Activated CD8-positive, alpha-beta memory T cell treated with anti-CD3 and anti-CD28 coated beads, Interleukin-2, amount 50 U/mL, for 1 hour (primary cell): Measurements from ENCODE around the gene KIAA1328.
"Not testable (repeated sequence)": the region's sequence is repeated elsewhere in the genome, so short reads cannot be mapped to it uniquely, and the experiment has no call there.

Experiments used
- DNase-seq: peaks from one replicate; pipeline ENCODE4 v3.0.0-alpha.2; 2020; ENCODE audit errors: extremely low read depth

Gene KIAA1328

DNA sequence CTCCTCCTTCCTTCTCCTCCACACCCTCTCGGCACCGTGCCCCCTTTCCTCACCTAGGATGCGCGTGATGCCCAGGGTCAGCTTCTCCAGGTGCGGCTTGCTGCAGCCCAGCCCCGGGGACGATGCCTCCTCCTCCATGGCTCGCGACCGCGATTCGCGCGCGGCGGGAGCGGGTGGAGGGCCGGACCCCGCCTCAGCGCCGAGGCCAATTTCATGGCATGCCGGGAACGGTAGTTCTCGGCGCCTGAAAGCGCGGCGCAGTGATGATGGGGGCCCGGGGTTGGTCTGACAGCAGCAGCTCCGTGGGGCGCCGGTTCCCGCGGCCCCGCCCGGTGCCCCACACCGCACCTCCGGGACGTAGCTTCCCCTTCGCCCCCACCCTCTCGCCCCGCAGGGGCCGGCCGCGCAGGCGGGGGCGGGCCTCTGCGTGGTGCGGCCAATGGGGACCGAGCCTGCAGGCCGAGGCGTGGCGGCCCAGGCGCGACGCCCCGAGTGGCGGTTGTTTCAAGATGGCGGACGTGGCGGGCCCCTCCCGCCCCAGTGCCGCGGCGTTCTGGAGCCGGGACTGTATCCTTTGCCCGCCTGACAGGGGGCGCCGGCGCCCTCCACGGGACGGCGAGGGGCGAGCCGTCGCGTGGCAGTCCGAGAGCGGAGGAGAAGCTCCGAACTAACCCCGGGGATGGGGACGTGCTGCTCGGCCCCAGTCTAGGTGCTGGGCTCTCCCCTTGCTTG, at the start of gene KIAA1328, which contains the start of gene TPGS2:
Gene KIAA1328, plus strand, starts transcription at position 498 of the 732 bp plus-strand sequence. Its CDS starts 12 bp downstream, at position 510.
Gene TPGS2, minus strand, starts transcription at position 373 of the 732 bp plus-strand sequence. Its CDS starts 235 bp downstream, at position 138.
- peak; percentile 39 for DNase-seq

- no peak for DNase-seq
These were observed 48.2 kb upstream of the KIAA1328 start for GRCh38 chr18:36780748-36781147.

- DNase-seq: no peak
These were observed 46.2 kb upstream of the KIAA1328 start for GRCh38 chr18:36782710-36783109.

DNA sequence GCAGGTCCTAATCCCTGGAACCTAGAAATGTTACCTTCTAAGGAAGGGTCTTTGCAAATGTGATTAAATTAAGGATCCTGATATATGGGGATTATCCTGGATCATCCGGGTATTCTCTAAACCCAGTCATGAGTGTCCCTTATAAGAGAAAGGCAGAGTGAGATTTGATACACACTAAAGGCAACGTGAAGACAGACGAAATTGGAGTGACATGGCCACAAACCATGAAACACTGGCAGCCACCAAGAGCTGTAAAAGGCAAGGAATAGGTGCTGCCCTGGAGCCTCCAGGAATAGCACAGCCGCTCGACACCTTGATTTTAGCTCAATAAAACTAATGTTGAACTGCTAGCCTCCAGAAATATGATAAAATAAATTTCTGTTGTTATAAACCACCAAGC, 45.1 kb upstream of the KIAA1328 start:
- no peak for DNase-seq

DNA sequence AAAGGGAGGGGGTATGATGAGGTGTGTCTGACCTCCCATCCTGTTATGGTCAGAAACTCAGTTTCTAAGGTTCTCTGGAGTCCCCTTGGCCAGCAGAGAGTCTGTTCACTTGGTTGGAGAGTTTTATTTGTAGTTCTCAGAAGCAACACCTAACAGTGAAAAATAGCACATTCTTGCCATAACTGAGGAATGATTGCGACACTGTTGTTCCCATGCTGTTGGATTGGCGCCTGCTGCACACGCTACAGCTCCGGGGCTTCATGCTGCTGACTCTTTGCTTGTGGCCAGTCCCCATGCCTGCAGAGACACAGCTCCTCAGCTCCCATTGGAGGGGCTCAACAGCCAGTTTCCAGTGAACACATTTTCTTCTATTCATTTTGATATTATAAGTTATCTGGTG, 42.2 kb upstream of the KIAA1328 start:
- DNase-seq: no peak

DNA sequence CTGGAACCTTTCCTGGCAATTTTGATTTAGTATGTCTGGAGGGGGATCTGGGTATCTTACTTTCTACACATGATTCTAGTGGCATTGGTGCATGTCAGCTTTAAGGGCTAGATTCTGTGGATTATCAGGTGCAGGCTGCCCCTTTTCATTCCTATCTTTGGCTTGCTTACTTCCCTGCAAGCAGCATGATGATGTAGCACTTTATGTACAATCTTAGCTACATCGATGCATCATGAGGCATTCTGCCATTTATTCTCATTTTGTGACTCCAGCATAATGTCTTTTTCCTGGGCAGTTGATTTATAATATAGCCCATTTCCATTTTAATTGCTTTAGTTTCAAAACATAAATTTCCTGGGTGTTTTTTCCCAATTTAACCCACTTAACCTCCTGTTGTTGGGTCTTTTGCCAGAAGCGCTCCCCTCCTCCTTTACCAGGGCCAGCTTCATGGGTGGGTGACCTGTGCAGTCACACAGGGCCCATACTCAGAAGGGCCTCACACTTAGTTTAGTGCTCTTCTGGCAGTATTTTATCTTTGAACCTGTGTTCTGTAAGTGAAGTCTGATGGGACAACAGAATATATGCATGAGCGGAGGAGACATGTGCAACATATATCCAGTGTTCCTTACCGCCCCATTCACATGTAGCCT, 36.2 kb upstream of the KIAA1328 start:
- DNase-seq: no peak

GRCh38 chr18:36798738-36799473, 30.0 kb upstream of the KIAA1328 start:
- DNase-seq: no peak

DNA sequence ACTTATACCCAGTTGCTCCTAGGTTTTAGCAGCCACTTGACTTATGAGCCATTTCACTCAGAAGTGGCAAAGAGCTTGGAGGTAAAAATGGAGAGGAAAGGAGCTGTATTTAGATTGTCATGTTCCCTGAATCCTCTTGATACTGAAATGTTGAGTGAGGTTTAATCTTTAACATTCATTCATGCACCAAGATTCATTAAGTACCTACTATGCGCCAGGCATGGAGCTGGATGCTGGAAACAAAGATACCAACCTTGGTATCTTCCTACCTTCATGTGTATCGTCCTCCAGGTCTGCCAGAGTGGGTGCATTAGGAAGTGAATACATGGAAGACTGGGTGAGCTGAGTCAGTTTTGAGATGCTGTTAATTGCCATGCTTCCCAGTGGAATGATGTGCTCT, 23.8 kb upstream of the KIAA1328 start:
- DNase-seq: no peak

DNA sequence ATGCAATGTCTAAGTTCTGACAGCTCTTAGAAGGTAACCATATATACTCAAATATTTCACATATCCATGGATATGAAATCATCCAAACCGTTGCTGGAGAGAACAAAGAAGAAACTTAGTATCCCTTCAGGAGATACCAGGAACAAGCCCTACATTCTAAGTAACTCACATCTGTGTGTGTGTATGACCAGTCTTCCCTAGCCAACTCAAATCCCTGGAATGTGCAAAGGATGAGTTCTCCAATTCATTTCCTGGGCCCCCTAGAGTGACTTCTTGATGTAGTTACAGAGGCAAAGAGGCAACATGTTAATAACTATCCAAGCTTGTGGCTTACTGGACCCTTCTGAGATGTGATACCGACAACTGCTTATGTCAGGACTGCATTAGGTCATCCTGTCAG, 20.2 kb upstream of the KIAA1328 start:
- no peak for DNase-seq

GRCh38 chr18:36809590-36810381, 19.1 kb upstream of the KIAA1328 start:
- DNase-seq: no peak

DNA sequence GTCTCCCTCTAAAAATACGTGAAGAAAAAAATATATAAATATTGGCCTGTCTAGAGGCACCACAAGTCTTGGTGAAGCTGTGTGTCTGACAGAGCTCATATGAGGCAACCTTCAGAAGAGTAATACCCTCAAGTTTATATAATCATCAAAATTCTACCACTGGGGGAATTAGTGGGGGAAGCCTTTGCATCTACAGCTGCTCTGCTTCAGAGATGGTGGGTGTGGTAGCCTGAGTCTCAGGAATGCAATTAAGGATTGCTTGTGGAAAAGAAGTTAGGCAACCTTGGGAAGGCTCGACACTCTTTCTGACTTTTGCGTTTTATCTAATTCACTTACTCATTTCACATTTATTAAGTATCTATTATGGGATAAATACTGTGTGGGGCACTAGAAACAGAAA, 17.5 kb upstream of the KIAA1328 start:
- DNase-seq: no peak

DNA sequence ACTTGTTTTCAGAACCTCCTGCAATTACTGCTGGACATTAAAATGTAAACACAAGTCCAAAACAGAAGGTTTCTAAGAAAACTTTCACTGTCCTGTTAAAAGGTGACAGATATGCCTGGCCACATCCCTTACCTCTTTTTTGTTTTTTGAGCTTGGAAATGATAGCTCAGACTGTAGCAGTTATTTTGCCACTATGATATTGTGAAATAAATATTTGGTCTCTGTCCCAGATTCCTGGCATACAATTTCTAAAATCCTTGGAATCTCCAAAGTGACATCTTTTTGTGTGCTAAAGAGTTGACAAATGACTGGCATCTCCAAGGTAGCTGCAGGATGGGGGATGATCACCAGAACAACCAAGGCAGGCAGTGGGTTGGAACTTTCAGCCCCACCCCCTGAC, 17.0 kb upstream of the KIAA1328 start:
- no peak for DNase-seq

GRCh38 chr18:36812678-36813077, 16.2 kb upstream of the KIAA1328 start:
- DNase-seq: no peak

DNA sequence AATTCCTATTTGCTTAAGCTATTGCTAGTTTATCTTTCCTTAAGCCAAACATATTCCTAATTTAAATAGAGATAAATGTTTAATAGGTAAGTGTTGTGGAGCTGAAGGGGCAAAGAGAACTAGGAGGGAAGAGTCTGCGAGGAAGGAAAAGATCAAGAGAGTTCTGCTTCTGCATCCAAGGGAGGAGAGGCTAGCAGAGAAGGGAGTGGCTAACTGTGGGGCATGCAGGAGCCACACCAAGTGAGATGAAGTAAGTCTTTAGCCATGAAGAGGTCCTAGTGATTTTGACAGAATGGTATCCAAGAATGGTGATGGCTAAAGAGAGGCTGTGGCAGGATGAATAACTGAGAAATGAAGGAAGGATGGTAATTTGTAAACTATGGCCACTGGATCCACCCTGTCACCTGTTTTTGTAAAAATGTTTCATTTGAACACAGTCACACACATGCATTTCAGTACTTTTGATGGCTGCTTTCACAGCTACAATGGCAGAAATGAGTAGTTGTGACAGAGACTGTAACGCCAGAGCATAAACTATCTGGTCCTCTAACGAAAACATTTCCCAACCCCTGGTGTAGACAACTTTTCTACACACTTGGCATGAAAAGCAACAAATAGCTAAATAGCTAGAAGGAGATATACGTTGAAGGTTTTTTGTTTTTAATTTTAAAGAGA, 15.7 kb upstream of the KIAA1328 start:
- DNase-seq: no peak

- DNase-seq: no peak
These were observed 15.1 kb upstream of the KIAA1328 start for GRCh38 chr18:36813824-36814223.

- no peak for DNase-seq
These were observed 13.9 kb upstream of the KIAA1328 start for GRCh38 chr18:36814994-36815393.

GRCh38 chr18:36816096-36816495, 12.8 kb upstream of the KIAA1328 start:
- not testable (repeated sequence) for DNase-seq

- no peak for DNase-seq
These were observed 11.9 kb upstream of the KIAA1328 start for GRCh38 chr18:36817039-36817438.

- no peak for DNase-seq
These were observed 10.3 kb upstream of the KIAA1328 start for GRCh38 chr18:36818652-36819051.

DNA sequence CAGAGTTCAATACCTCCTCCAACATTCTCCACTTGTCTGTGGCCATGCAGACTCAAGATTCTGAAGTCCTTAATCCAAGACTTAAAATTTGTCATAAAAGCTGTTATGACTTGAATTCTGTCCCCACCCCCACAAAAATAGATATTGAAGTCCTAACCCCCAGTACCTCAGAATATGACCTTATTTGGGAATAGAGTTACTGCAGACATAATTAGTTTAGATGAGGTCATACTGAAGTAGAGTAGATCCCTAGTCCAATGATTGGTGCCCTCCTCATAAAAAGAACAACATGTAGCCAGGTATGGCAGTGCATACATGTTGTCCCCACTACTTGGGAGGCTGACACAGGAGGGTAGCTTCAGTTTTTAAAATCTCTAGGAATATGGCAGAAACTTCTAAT, 9.3 kb upstream of the KIAA1328 start:
- no peak for DNase-seq

DNA sequence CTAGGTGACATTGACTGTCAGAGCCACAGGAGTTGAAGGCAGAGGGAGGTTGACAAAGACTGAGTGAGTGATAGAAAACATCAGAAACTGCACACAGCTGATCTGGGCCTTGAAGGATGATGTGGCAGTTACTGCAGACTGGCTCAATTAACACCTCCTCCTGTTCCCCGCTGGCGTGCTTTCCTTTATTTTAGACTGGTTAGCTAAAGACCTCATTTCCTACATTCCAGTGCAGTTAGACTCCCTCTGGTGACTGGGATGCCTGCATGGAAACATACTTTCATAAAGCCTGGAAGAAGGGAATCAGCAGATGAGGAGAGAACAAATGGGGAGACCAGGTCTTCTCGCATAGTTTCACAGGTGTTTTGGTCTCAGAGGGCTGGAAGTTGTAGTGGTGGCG, 7.2 kb upstream of the KIAA1328 start:
- DNase-seq: no peak
